Mucosa of descending colon (tissue), 3 donors: Measurements from ENCODE around the gene ADAMTS2. TPM values are rescaled to one million over a fixed set of nuclear protein-coding genes. Genes with fewer than 3 reads are reported as not detected.

ENCODE experiments used
- ATAC-seq: fragments of 200-7000 bp; cut with Tn5 transposase; one replicate; pipeline ENCODE4 v1.9.1; 2020; ENCODE audit warnings: mild to moderate bottlenecking, moderate library complexity
- DNase-seq, 3 donors: peaks; one replicate each; pipeline ENCODE4 v3.0.0-alpha.2; 2020
- H3K36me3 ChIP-seq: fragments of 200-600 bp; one replicate; pipeline ENCODE4 v1.8.0; 2021; ENCODE audit warnings: low read depth, mild to moderate bottlenecking
- H3K4me1 ChIP-seq: fragments of 200-600 bp; one replicate; pipeline ENCODE4 v1.8.0; 2021; ENCODE audit warnings: low read depth, mild to moderate bottlenecking
- H3K4me3 ChIP-seq: fragments of 200-600 bp; one replicate; pipeline ENCODE4 v1.8.0; 2021; ENCODE audit warnings: mild to moderate bottlenecking
- H3K9me3 ChIP-seq: fragments of 200-600 bp; one replicate; pipeline ENCODE4 v1.8.0; 2021; ENCODE audit warnings: mild to moderate bottlenecking
- CTCF ChIP-seq: fragments of 200-600 bp; IDR thresholded peaks from one replicate; pipeline ENCODE4 v1.8.0; 2022; ENCODE audit warnings: antibody characterized with exemption, mild to moderate bottlenecking
- intact Hi-C, 2 donors: fragments of 100-400 bp; cut with DNase I in 1 of 2; cut with micrococcal nuclease in 1 of 2; formaldehyde crosslinking; loops; one replicate each; pipeline versions ENCODE4 v1.11.0 to v1.11.1; 2022; cut with DNase I, micrococcal nuclease
- total RNA-seq, 3 donors: library from RNA; stranded (reverse); fragmentation: NEBNext Ultra II Directional in 2 of 3; extraction: Animal tissue kit (Norgen Biotek cat#: 25700) in 2 of 3; gene quantifications; one replicate each; pipeline versions ENCODE4 v1.2.1 to v1.2.4, GENCODE V29; 2021 to 2023
- donor health status: DM: no; HTN: no; CAD: no; lungs with moderate emphysema.
- donor health status: DM: no; HTN: no; CAD: no.
- donor health status: DM: no; HTN: yes; CAD: no.

ADAMTS2 gene
- total RNA-seq, 3 donors from 2014 or later = 1.3 to 9.2 (median 7.3) TPM

GRCh38 chr5:179348011-179348530, 2.8 kb upstream of the ADAMTS2 start:
- H3K4me1 ChIP-seq = peaks cover 2% of the 10 kb centered on the region
- H3K4me3 ChIP-seq = no peak overlapping the region
- no peak for ATAC-seq
- H3K9me3 ChIP-seq = no peaks in the 10 kb centered on the region
- no peak for TF ChIP-seq CTCF
- intact Hi-C loops = loop anchor here in 1 of 2 donors (10.0 kb wide), 1 partner anchor 183 kb away; no protein-coding TSS in a partner anchor
- H3K36me3 ChIP-seq = no peaks in the 10 kb centered on the region
- DNase-seq = no peak

GRCh38 chr5:179347581-179347980, 2.3 kb upstream of the ADAMTS2 start:
- ATAC-seq (no peak), DNase-seq (no peak)
- no peaks in the 10 kb centered on the region for H3K36me3 ChIP-seq
- intact Hi-C loops = loop anchor here in 1 of 2 donors (10.0 kb wide), 1 partner anchor 183 kb away; no protein-coding TSS in a partner anchor
- H3K4me3 ChIP-seq = no peak overlapping the region
- peaks cover 2% of the 10 kb centered on the region for H3K4me1 ChIP-seq
- no peak for TF ChIP-seq CTCF
- H3K9me3 ChIP-seq = no peaks in the 10 kb centered on the region

GRCh38 chr5:179346875-179347274, 1.6 kb upstream of the ADAMTS2 start:
- ATAC-seq (no peak), DNase-seq (no peak)
- intact Hi-C loops = loop anchor here in 1 of 2 donors (10.0 kb wide), 1 partner anchor 182 kb away; no protein-coding TSS in a partner anchor
- no peak for TF ChIP-seq CTCF
- Histone ChIP-seq H3K4me3 (no peak overlapping the region), H3K4me1 (peaks cover 2% of the 10 kb centered on the region), H3K9me3 (no peaks in the 10 kb centered on the region), H3K36me3 (no peaks in the 10 kb centered on the region)

GRCh38 chr5:179346401-179346800, 1.1 kb upstream of the ADAMTS2 start:
- intact Hi-C loops = loop anchor here in 1 of 2 donors (10.0 kb wide), 1 partner anchor 182 kb away; no protein-coding TSS in a partner anchor

GRCh38 chr5:179345183-179345432, 153 bp downstream of the ADAMTS2 start:
- Histone ChIP-seq H3K9me3 (no peaks in the 10 kb centered on the region), H3K4me1 (peaks cover 2% of the 10 kb centered on the region), H3K36me3 (no peaks in the 10 kb centered on the region), H3K4me3 (peak overlapping the region; percentile 17)
- DNase-seq (no peak), ATAC-seq (no peak)
- intact Hi-C loops = loop anchor here in 1 of 2 donors (10.0 kb wide), 1 partner anchor 180 kb away; no protein-coding TSS in a partner anchor
- no peak for TF ChIP-seq CTCF

More at GRCh38 chr5:179346401-179346800, 1.1 kb upstream of the ADAMTS2 start:
- H3K4me1 ChIP-seq = peaks cover 2% of the 10 kb centered on the region
- no peaks in the 10 kb centered on the region for H3K9me3 ChIP-seq
- TF ChIP-seq CTCF = no peak
- no peak overlapping the region for H3K4me3 ChIP-seq
- ATAC-seq = no peak
- DNase-seq = no peak
- no peaks in the 10 kb centered on the region for H3K36me3 ChIP-seq
